ENCODE measurements around the gene FAM210B.

The FAM210B gene

GRCh38 chr20:56391037-56391436, 32.3 kb downstream of the FAM210B start:
- no peak for TF ChIP-seq CTCF (conservative IDR thresholded peaks at IDR 0.05; ENCODE audit: control insufficient read depth, insufficient read depth, low read depth, low read length)

GRCh38 chr20:56391596-56392131, 32.9 kb downstream of the FAM210B start:
- DNase-seq (ENCODE audit: low read depth): no peak
- TF ChIP-seq CTCF (conservative IDR thresholded peaks at IDR 0.05; ENCODE audit: control insufficient read depth, insufficient read depth, low read depth, low read length): no peak
- peak overlapping the region; percentile 67 for H3K4me3 ChIP-seq (ENCODE audit: control insufficient read depth, low read depth, low read length)

More at GRCh38 chr20:56391037-56391436, 32.3 kb downstream of the FAM210B start:
- peak overlapping the region; percentile 67 for H3K4me3 ChIP-seq (ENCODE audit: control insufficient read depth, low read depth, low read length)
- DNase-seq (ENCODE audit: low read depth): no peak

GRCh38 chr20:56392132-56392880, 33.5 kb downstream of the FAM210B start, which contains the start of the genes AURKA and CSTF1:
AURKA (minus strand) TSS chr20:56392215; CDS start chr20:56388197, 4,018 bp downstream.
CSTF1 (plus strand) TSS chr20:56392645; CDS start chr20:56395553, 2,908 bp downstream.
- peak within 1 kb of the TSS; percentile 67 for H3K4me3 ChIP-seq (ENCODE audit: control insufficient read depth, low read depth, low read length)
- no peak for TF ChIP-seq CTCF (conservative IDR thresholded peaks at IDR 0.05; ENCODE audit: control insufficient read depth, insufficient read depth, low read depth, low read length)
- peak; percentile 100 for DNase-seq (ENCODE audit: low read depth)

- DNase-seq (ENCODE audit: low read depth): no peak
- peak overlapping the region; percentile 67 for H3K4me3 ChIP-seq (ENCODE audit: control insufficient read depth, low read depth, low read length)
- no peak for TF ChIP-seq CTCF (conservative IDR thresholded peaks at IDR 0.05; ENCODE audit: control insufficient read depth, insufficient read depth, low read depth, low read length)
Observed at GRCh38 chr20:56392881-56393482, 34.2 kb downstream of the FAM210B start.

- H3K4me3 ChIP-seq (ENCODE audit: control insufficient read depth, low read depth, low read length): peak overlapping the region; percentile 67
- TF ChIP-seq CTCF (conservative IDR thresholded peaks at IDR 0.05; ENCODE audit: control insufficient read depth, insufficient read depth, low read depth, low read length): no peak
- no peak for DNase-seq (ENCODE audit: low read depth)
Observed at GRCh38 chr20:56393653-56394052, 34.9 kb downstream of the FAM210B start.

GRCh38 chr20:56395166-56395565, 36.4 kb downstream of the FAM210B start:
- DNase-seq (ENCODE audit: low read depth): no peak
- TF ChIP-seq CTCF (conservative IDR thresholded peaks at IDR 0.05; ENCODE audit: control insufficient read depth, insufficient read depth, low read depth, low read length): no peak
- no peak overlapping the region for H3K4me3 ChIP-seq (ENCODE audit: control insufficient read depth, low read depth, low read length)
